ENCODE measurements around the gene CXCL14.

DNA sequence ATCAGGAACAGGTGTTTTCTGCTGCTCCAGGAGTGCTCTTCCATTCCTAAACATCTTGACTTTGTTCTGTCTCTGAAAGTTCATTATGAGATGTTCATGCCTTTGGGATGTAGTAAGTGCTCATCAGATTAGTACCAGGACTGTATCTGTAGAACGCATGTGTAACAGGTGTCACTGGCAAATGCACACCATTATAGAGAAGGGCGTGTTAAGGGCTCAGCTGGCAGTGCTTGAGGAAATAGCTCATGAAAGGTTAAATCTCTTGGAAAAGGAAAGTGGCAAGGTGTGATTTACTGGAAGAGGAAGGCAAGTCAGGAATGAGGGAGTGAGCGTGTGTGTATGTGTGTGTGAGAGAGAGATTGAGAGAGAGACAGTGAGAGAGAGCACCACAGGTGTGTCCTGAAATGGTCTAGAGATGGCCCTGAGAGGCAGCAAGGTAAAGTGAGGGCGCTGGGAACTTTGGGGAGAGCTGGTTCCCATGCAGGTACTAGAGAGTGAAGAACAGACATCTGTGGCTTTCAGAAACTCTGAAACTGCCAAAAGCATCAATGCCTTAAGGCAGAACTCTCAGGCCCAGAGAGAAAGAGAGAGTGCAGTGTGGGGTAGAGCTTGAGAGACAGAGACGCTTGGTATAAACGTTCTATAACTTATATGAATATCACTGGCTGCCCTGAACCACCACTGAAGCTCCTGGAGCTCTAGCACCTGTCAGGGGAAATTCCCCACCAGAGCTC is 13.7 kb upstream of the CXCL14 start:
- no peak for TF ChIP-seq CTCF (conservative IDR thresholded peaks at IDR 0.05; ENCODE audit: low read depth, low read length)
- no peak for TF ChIP-seq EZH2phosphoT487 (IDR thresholded peaks at IDR 0.05; ENCODE audit: borderline replicate concordance, low read length)
- TF ChIP-seq EZH2 (IDR thresholded peaks at IDR 0.05; ENCODE audit: low read length, unreplicated experiment) = no peak

Data from PC-3 (cell line).